Retina (tissue), 1 donor: ENCODE data around the gene GMDS.

ENCODE experiments used
- DNase-seq: peaks from one replicate; pipeline ENCODE4 v3.0.0-alpha.2; 2016

Gene GMDS

DNA sequence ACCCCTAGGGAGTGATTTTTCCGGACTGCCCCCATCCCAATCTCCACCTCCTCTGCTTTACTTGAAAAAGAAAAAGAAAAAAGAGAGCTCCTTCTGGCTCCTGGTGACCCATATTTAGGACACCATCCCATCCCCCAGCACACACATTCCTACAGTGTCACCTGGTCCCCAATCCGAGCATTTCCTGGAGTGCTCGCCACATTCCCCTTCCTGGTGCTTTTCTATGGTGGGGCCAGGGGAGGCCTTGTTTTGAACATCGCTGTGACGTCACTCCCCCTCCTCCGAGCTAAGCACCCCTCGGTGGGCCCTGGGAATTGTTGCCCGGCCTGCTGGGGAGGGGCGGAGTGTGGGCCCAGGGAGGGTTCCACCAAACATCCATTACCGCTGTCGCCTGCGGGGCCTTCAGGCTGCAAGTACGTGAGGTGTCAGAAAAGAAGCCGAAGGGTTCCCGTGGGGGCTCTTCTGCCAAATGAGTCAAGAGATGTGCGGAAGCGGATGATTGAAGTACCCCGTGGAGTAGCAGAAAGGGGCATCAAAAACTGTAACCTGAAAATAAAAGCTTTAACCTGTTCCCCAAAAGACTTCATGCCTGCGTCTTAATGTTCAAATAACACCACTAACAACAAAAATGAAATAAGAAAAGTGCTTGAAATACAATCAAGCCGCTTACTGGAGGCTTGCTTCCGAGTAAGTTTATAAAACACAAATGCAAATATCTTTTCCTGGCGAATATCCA lies 638.5 kb downstream of the GMDS start:
- no peak for DNase-seq

DNA sequence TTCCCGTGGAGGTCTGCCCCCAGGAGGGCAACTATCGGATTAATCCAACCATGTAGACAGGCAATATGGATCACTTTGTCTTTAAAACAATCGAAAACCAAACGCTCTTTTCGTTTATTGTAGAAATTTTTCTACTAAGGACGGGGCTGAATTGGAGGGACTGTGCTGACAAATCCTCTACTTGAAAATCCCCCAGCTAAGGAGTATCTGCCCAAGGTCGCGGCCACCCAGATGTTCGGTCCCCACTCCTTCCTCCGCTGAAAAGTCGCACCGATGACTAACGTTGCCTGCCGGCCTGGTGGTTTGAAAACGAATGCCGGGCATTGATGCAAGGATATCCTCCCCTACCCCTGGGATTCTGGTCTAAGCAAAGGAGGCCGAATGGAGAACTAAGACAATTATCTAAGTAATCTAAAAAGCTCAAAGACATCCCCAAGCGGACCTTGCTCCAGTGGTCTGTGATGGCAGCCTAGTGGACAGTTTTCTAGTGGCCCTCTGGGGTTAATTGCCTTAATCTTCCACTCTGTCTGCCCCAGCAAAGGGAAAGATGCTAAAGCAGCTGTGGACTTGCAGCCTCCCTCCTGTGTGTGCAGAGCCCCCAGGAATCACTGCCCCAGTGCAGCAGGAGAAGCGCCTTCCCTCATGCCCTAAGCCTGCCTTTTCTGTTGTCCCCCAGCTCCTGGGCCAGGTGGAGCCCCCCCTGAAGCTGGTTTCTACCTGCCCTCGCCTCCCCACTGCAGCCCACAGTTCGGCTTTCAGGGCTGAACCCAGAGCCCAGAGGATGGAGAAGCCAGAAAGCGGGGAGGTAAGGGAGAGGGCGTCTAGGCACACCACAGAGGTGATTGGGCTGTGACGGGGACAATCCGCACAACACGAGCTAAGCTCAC lies 639.3 kb downstream of the GMDS start:
- peak; percentile 67 for DNase-seq

DNA sequence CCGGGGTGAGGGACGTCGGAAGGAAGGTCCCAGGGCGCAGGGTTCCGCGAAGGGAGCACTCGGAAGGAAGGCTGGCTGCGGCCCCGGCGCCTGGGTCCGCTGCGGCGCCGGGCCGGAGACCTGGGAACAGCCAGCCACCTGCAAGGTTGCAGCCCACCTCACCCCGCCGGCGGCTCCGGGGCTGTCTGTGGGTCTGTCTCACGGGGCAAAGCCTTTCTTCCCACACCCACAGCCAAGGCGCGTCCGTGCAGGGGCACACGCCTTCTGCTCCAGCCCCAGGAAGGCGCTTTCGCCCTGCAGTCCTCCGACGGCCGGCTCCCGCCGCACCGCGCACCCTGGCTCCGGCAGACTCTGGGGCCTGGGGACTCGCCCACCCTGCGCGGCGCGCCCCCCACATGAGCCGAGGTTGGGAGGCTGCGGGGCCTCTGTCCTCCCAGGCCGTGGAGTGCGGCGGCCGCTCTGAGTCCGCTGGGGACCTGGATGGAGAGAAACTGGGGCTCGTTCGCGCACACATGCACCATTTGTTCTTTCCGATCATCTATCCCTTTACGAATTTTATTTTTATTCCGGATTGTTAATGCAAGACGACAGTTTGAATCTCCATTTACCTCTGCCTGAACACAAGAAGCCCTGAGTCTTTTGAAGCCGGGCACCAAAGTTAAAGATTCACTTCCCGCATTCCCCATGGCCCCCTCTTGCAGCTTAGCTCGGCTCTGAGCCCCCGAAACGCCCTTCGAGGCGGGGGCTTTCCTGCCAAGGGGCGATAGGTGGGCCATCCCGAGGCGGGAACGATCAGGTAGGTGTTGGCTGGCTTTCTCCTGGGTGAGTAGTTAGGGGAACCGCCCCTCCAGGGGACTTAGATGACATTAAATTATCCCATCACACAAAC lies 640.2 kb downstream of the GMDS start:
- DNase-seq: peak; percentile 78

DNA sequence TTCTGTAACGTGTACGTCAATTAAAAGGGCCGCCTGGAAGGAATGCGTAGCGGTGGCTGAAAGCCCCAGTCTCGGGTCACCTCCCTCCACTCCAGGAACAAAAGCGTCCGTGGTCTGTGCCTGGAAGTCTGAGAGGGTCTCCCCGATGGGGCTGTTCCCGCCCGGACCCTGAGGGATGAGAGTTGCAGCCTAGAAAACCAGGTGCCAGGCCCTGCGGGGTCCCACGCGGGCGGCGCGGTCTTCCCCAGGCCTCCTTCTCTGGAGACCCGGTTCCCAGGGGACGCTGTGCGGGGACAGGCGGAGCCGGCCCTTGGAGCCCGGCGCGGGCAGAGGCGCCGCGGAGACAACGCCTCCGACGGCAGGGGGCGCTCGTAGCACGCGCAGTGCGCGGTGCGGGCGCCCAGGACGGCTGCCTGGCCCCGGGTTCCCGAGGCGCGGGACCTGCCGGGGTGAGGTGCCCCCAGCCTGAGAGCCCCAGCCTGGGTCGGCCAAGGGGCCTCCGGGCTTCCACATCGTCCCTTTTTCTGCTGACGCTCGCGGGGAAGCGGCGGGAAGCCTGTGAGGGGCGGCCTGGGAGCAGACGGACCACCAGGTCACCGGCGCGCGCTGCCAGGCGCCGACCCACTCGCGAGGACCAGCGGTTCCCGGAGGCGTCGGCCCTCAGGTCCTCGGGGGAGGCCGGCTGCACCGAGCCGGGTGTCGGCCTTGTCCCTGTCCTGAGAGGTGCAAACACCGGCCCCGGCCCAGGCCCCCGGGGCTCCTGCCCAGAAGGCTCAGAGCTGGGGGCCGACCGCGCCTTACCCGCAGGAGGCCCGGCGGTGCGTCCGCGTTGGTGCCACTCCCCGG lies 641.0 kb downstream of the GMDS start:
- peak; percentile 95 for DNase-seq

DNA sequence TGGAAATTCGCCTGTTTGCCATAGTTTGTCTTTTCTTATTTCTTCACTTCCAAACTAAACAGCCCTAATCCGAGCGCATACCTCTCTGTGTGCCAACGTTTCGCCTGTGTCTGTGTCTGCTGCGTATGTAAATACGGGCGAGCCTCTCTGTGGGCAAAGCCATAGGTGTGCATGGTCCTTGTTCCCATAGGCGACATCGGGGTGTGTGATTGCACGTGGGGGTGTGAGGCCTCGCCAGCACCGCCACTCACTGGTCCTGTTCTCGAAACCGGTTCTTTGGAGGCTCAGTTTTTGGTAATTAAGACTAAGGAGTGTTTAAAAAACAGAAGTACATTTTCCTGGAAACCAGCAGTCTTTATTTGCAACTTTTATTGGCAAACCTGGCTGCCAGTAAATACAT lies 641.7 kb downstream of the GMDS start:
- no peak for DNase-seq

DNA sequence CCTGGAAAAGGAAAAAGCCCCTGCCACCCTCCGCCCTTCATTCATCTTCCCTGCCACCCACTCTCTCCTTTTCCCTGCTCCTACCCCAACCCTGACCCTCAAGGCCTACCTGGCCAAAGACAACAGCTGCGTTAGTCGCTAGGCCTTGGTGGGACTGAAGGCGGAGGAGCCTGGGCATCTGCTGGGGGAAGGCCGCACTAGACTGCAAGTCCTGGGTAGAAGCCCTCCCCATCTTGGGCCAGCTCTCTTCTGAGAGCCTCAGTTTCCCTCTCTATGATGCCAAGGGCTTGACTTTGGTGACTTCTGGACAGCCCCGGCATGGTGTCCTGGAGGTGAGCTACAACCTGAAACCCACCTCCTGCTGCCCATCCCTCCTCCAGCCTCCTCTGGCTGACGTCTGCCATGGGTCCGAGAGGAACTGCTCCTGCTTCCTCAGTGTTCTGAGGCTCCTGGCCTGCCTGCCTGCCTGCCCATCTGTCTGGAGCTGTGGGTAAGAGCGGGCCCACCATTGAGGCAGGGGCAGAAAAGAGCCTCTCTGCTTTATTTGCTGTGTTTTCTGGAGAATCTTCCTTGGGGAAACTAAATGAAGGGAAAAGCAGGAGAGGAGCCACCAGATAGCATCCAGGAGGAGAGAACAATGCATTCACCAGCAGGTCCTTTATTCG lies 643.2 kb downstream of the GMDS start:
- DNase-seq: no peak

DNA sequence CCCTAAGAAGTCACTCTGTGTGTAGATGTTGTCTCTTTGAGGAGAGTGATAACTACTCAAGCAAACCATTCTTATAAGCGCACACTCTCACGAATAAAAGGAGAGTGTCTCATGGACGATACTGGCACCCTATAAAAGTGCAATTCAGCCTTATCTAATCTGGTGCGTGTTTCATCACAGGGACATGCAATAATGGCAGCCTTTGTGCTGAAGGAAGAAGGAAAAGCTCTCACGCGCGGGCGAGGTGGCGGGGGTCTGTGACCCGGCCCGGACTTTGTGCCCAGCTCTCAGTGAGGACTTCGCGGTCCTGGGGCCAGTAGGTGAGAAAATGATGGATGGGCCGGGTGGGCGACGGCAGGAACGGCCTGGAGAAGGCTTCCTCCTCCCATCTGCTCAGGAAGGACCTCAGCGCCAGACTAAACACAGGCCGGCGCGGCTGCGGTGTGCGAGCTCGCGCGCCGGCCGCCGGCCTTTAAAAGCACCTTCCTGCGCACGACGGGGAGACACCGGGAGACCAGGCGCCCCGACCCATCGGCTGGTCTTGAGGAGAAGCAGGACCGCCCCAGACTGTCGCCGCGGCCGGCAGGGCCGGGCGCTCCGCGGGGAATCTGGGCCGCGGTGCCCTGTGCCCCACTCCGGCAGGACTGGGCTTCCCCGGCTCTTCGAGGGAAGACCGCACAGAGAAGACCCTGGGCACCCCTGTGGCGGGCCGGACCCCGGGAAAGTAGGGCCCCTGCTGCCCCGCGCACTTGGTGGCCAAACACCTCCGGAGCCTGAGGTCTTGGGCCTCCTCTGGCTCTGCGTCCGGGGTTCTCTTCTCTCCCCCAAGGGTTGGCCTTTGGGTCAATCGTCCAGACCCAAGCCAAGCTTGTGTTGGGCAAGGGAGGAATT lies 644.0 kb downstream of the GMDS start:
- DNase-seq: peak; percentile 71

DNA sequence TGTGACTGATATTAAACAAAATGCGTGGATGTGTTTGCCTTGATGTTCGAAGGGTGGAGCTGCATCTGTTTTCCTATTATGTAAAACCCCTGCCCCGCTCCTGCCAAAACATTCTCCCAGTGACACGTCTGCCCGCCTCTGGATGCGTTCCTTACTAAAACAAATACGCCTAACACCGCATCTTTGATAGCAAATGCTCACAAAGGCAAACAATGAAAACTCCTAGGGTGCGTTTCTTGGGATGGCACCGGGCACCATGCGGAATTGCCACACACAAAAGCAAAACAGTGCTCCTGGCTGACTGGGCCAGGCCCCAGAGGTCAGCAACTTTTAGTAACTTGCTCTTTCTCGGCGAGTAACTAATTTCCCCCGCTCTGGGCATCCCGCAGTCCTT lies 644.6 kb downstream of the GMDS start:
- DNase-seq: peak; percentile 33

DNA sequence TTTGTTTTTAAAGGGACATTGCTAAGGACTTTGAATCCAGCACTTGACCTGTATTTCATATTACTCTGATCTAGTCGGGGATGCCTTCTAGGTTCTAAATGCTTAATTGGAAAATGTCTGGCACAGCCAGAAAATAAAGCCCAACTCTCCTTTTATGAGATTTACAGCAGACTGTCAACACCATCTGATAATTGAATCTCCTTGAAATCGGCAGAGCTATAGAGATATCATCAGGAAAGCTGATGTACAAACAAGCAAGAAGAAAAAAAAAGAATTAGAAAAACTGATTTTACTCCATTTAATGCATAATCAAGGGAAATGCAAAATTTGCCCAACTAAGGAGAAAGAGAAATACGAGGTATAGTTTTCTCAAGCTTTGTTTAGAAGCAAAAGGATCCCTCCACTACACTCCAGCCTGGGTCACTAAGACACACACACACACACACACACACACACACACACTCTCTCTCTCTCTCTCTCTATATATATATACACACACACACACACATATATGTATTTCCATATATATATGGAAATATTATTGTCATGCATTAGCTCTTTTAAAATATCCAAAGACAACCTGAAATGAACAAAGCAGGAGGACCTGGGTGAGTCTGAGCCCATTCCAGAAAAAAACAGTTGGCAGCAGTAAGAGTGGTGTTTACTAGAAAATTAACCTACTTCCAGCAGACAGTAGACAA lies 645.2 kb downstream of the GMDS start:
- DNase-seq: no peak

DNA sequence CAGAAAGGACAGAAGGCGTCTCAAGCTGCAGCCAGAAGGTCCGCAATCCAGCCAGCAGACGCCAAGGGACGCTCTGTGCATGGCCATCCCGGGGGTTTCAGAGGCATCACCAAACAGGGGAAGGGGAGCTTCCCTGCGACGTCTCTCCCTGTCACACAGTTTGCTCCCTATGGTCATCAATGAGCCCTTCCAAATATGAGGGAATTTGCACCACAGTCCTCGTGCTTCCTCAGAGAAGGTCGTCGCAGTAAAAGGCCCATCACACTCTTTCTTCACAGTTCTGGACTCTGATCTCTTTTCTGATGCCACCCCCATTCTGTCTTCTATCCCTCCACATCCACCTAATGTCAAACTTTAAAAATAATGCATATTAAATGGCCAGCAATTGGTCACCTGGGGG lies 645.9 kb downstream of the GMDS start:
- DNase-seq: no peak

DNA sequence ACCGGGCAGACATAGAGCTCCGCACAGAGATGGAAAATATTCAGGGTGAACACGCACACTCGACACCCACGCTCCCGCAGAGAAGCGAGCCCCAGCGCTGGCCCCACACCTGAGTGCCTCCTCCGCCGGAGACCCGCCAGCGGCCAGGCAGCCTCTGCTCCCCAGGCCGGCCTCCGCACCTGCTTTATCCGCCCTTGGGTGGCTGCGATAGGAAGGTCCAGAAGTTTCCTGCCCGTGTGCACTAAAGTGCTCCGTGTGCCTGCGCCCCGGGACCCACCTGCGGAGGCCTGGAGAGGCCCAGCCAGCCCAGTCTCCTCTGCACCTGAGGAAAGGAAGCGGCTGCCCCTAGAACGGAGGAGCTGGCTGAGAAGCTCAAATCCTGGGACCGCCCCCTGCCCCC lies 646.5 kb downstream of the GMDS start:
- no peak for DNase-seq

DNA sequence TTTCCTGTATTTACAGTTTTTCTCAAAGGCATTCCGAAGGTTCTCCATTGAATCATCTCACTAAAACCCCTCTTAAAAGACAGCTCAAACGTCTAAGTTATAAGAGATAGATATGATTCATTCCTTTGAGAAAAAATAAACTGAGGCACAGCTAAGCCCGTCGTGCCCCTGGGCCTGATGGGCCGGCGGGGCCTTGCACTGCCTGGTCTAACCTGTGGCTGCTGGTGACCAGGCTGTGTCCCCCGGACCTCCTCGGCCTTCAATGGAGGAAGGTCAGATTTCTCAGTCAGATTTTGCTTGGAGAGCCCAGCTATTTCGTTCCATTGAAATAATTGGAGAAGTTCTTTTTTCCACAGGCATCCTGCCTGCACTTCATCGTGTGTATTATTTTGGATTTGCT lies 647.0 kb downstream of the GMDS start:
- DNase-seq: no peak

DNA sequence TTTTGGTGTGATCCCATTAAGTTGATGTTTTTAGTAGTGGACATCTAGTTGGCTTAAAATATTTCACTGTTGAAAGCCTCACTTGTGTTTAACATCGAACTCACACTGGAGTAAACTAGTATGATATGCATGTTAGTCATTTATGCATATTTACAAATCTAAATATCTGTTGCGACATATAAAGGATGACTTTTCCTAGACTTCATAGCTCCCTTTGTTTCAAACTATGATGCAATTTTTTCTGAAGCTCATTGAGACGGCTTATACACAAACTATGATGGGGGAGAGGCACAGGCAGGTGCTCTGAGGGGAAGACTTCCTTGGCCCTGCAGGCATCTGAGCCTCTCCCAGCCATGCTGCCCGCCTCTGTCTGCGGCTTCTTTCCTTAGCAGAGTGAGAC lies 647.5 kb downstream of the GMDS start:
- DNase-seq: no peak

DNA sequence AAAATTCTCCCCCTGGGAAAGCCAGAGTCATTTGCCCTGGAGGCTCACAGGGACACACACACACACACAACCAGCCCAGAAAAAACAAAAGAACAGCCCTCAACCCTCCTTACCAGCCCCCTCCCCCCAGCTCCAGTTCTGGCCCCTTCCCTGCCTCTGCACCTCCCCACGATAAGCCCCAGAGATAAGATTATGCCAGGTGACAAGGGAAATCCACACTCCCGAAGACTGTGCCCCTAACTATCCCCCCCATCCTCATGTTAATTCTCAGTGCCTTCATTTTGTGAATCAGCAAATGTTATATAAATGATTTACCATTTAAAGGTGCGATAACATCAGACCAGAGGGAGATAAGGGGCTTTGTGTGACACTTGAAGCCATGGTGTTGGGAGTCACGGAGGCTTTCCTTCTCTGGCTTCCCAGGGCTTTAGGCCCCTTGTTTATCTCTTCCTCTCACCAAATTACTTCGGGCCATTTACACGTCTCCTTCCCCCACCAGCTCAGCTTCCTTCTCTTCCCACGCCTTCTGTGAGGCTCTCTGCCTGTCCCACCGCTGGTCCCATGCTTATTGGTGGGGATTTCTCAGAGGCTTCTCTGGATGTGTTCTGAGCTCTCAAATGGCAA lies 648.2 kb downstream of the GMDS start:
- DNase-seq: no peak

DNA sequence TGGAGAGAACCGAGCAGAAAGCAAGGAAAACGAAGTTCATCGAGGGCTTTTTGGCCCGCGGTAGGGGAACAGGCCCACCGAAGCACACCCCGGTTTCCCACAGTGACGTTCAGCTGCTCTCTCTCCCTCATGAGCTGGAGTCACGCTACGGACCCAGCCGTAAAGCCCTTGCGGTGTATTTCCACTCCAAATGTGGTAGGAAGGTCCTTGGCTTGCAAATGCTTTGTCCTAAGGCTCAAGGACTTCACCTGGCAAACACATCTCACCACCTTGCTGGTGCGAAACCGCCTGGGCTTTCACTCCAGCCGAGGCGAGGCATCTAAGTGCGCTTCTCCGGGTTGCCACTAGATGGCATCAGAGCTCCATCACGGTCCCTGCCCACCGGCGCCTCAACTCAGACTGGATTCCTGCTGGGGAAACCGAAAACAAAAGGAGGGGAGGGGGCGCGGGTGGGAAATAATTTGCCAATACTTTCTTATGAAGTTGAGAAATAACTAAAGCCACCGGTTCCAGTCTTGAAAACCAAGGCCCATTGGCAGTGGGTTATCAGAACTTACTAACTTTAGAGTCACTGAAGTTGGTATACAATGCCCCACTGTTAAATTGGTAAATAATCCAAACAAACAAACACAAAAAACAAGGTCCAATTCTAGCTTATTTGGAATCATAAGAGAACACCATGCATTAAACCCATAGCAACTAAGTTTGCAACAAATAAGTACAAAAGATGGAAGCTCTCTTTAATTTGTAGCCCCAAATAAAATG lies 649.1 kb downstream of the GMDS start:
- peak; percentile 89 for DNase-seq

DNA sequence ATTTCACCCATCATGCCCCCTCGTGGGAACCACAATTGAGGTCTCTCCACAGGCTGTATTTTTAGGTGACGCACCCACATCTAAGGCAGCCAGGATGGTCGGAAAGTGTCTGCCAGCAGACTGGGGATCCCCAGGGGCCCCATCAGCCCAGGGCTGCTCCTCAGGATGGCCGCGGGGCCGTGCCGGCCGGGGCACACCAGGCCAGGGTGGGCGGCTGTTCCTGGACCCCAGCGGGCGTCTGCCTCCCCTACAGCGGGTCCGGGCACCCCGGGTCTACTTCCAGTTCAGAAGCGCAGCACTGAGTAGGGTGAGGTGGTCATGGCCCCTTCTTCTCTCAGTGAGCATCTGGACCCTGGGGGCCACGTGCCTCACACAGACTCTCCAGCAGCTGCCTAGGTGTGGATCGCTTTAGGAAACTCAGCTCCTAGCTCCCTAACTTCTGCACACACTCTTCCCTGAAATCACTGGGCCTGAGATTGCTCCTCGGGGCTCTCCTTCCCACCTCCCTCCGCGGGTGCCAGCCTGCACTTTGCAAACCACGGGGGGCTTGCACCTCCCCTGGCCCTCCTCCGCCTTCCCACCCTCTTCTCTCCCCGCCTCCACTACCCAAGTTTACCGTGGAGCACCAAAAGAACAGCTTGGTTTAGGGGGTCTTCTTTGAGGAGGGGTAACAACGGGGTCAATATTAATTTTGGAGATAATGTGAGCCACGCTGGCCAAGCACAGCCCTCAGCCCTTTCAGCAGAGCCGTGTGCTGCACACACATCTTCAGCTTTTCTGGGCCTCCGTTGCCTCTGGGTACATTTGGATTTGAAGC lies 649.9 kb downstream of the GMDS start:
- no peak for DNase-seq

DNA sequence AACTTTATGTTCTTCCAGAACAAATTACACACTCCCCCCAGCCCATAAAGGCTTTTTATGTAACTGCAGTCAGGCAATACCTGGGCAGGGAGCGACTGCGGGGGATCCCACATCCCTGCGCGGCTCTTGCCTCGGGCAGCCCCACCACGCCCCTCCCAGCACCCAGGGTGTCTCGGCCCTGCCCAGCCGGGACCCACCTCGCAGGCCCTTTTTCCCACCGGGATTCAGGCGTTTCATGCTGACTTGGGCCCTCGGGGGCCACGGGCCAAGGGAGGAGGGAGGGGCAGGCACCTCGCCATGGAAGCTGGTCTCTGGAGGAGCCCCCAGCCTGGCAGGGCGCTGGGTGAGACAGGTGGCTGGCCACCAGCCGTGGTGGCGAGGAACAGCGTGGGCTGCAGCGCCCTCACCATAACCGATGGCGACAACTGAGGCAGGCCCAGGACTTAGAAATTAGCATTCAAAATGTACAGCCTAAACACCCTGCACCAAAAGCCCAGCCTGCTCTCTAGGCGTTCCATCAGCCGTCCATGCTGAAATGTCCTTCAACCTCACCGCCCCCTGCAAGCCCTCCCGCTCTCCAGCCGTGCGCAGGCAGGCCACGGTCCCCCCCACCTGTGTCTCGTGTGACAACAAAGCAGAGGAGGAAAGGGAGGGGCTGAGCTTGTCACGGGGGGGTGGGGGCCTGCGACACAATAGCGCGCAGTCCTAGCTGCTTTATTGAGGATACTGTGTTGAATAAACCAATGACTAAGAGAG lies 650.8 kb downstream of the GMDS start:
- no peak for DNase-seq
